HG03280 (cell line): ENCODE data around the gene LRCH1.

Experiments used
- ATAC-seq: cut with Tn5 transposase; IDR thresholded peaks from one replicate; pipeline ENCODE4 v1.9.1; 2021; ENCODE audit warnings: mild to moderate bottlenecking, moderate library complexity; ENCODE audit not compliant: unreplicated experiment

The LRCH1 gene

DNA sequence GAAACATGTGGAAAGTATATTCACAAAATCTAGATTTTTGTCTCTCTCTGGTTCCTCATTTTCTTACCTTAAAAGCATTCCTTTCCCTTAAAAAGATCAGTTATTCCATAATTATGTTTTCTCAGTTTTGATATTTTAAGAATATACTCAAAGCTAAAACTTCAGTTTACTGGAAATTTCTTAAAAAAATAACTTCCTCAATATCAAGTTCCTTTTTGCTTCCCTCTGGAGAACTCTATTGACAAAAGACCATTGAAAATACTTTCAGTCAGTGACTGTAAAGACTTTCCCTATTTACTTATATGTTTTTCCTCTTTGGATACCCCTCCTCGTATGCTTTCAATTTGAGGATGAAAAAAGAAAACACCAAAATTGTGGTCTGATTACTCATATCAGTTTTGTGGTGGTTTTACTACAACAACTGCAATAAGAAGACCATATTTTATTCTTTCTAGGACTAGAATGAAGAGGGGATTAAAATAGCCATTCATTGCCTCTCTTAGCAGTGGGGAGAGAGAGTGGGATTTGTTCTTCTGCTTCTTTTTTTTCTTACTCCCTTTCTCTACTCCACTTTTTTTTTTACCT, 130.8 kb downstream of the LRCH1 start:
- ATAC-seq = no peak

DNA sequence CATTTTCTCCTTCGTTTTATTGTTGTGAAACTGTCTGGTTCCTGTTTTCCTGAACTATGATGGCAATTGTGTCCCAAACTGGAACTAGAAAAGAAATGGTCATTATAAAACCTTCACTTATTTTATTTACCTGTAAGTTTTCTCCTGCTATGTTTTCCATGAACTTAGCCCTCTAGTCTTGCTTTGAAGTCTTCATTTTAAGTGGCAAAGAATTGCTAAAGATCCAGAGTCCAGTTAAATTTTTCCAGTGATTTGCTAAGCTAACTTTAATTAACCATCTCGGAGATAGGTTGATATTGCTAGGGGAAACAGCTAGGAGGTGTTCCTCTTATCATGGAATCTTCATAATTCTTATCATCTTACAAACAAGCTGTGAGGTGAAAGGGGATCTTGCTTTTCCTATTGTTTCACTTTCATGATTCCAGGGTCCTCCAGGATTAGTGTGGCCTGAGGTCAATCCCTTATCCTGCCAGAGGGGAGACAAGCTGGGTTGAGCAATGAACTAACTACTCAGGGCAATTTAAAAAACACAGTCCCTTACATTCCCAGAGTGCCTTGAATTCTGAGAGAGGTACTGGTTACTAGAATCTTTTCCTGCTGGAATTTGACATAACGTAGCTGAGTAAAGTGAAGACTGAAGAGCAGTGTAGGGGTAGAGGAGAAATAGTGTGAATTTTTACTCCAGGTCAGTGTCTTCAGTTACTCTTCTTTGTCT, 131.5 kb downstream of the LRCH1 start:
- ATAC-seq = no peak

DNA sequence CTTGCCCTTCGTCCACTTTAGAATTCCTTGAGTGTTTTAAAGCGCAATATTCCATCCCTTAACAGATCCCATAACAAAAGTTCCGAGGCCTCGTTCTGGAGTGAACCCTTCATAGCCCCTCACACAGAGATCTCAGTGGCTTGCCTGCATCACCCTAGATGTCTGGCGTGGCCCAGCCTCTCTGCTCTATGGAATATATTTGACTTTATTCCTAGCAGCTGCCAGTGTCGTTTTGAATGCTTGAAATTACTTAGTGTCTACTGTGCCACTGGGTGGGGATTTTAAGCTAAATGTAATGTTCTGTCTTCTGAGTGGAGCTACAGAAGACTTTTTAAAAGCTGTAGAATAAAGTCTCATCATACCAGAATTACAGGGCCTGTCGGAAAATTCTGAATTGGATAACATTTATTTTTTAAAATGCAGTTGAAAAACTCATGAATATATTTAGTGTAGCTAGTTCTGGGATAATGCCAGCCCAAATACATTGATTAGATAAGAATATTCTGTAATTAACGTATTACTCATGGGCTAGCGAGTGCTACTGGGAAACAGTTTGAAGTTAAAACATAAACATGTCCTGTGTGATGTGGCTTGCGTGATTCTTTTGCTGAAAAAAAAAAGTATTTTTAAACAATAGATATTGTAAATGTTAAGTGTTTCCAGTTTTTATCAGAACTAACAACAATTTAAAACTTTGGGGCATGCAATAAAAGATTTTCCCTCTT, 132.2 kb downstream of the LRCH1 start:
- no peak for ATAC-seq

DNA sequence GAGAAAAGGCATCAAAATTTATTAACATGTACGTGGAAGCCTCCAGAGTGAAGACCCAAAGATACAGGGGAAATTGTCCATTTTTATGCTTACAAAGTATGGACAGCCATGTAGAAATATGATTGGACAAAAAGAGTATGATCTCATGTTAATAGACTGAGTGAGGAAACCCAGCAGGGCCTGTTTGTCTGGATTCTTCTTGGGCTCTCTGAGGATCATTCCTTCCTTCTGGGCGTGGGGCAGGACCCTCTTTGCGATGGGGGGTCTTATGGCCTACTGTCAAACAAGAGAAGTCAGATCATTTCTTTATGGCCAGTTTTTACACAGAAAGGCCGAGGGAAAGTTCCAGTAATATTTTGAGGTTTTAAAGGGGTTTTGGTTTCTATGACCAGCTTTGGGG, 133.2 kb downstream of the LRCH1 start:
- no peak for ATAC-seq

DNA sequence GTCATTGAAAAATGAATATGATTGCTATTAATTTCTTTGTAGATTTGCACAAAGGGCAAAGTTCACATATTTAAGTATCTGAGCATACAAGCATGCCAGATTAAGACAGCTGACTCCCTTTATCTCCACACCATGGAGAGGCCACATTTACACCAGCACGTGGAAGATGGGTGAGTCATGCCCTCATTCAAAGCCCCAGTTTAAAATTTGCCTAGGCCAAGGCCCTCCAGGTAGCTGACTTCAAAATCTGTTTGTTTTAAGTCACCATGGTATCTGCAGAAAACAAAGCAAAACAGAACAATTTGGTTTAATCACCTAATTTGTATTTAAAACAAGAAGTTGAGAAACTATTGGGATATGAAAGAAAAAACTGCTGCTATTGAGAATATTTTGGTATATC, 134.8 kb downstream of the LRCH1 start:
- no peak for ATAC-seq

DNA sequence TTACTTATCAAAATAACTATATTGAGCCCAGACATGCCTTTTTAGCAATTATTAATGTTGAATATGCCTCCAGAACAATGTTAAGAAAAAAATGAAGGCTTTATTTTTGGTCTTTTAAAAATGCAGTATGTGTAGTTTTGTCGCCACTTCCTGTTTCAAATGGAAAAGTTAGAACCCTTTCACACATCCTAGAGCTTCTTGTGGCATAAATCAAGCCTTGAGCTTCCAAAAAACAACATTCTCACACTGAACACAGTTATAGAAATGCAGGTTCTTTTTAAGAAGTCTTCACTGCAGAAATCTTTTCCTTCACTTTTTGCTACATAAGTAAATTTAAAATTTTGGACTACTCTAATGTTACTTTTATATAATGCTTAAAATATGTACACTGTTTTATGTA, 135.3 kb downstream of the LRCH1 start:
- ATAC-seq = no peak

DNA sequence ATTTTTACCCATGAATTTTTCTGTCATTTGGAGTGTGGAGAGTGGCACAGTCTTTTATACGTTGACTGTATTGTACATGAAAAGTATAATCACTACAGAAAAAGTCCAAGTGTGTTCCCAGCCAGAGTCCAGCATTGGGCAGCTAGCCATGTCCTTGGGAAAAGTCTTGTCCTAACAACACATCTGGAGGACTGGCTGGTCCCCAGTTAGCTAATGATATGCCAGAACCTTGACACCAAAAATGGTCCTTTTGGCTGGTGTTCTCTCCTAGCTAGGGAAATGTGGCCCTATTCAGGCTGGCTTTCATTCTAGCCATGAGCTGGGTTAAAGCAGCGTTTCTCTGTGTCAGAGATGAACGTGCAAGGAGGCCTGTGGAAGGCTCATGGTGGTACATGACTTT, 145.0 kb downstream of the LRCH1 start:
- ATAC-seq = no peak

DNA sequence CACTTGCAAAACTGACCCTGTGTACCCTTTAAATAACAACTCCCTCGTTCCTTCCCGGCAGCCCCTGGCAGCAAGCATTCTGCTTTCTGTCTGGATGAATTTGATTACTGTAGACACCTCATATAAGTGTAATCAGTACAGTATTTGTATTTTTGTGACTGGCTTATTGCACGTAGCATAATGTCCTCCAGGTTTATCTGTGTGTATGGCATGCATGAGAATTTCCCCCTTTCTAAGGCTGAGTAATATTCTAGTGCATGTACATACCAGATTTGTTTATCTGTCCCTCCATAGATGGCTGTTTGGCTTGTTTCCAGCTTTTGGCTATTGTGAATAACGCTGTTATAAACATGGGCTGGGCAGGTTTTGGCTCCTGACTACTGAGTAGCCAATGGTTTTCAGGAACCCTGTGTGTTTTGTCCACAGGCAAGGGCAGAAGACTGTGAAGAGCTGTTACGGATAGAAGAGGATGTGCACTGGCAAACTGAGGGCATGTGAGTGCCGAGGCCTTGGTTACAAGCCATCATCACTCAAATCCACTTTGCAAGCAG, 146.0 kb downstream of the LRCH1 start:
- ATAC-seq = no peak

DNA sequence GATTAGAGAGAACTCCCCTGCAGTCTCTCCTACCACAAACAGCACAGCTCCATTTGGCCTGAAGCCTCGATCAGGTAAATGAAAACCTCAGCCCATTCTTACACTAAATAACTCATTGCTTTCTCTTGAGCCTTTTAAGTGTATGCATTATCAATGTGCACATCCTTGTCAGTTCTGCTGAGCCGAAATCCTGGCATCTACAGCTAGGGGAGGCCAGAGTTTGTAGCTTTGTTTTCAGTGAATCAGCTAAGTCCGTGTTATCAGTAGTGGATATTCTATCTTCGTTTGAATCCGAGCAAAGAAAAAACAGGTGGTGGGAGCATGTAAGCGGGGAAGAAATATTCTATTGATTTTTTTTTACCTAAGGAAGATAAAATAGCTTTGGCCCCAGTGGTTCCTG, 159.6 kb downstream of the LRCH1 start:
- no peak for ATAC-seq

DNA sequence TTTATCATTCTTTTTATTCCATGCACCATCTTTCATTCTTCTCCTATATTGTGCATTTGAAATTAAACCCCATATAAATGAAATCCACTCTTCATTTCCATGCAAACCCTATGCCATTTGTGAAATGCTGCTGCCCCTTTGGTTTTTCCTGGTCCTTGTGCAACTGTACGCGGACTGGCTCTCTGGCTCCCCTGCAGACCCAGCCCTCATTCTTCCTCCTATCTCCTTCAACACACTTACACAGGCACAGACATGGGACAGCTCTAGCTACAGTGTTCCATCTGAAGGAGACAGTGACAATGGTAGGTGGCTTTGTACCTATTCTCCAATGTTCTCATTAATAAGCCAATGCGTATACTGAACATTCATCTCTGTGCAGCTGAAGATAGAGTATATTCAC, 162.4 kb downstream of the LRCH1 start:
- no peak for ATAC-seq

DNA sequence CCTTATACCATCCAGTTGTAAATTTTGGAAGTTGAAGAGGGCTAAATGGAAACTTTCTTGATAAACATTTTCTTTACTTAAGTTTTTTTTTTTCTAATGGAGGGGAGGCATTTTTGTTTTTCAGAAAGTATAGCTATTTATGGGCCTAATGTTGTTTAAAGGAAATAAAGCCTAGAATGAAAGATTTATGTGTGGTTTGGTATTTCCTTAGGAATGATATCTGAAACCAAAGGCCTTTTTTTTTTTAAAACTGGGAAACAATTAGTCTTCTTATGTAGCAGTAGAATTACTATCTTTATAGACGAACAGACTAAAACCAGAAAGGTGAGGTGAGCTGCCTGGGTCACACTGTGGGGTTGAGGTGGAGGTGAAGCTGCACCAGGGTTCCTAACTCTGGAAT, 163.9 kb downstream of the LRCH1 start:
- no peak for ATAC-seq

DNA sequence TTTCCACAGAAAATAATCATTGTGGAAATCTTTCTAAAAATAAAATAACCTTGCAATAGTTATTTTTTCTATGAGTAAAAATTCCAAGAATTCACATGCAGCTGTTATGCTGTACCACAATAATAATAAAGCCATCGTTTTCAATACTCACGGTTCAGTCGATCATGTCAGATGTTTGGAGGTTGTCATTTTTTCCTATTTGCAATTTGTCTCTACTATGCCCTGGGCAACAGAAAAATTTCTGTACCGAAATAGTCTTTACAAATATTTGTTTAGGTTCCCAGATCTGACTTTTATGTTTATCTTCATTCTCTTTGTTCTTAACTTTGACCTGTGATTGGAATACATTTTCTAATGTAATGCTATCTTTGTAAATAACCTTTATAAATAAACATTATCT, 164.3 kb downstream of the LRCH1 start:
- no peak for ATAC-seq

DNA sequence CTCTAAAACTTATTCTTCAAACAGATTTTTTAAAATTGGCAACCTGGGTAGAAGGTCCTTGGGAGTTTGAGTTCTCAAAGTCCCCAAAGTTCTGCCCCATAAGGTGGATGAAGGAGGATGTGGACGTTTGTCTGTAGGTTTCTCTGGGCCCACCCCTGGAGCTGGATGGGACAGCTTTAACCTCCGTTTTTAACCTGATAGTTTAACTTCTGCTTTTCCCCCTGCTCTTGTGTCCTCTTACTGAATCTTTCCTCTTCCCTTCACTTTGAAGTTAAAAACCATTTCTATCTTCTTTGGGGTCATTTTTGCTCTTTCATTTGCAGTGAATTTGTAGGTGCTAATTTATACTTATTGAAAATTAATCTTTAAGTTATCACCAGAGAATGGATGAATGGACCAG, 164.9 kb downstream of the LRCH1 start:
- no peak for ATAC-seq

DNA sequence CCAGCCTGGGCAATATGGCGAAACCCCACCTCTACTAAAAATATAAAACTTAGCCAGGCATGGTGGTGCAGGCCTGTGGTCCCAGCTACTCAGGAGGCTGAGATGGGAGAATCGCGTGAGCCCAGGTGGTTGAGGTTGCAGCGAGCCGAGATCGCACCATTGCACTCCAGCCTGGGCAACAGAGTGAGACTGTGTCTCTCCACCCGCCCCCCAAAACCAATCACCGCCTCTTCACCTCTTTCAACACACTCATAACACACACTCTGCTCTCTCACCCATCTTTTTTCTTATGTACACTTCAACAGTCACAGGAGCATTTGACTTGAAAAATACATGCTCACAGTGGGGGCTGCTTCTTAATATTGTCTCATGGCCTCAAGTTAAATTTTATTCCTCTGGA, 167.2 kb downstream of the LRCH1 start:
- no peak for ATAC-seq

DNA sequence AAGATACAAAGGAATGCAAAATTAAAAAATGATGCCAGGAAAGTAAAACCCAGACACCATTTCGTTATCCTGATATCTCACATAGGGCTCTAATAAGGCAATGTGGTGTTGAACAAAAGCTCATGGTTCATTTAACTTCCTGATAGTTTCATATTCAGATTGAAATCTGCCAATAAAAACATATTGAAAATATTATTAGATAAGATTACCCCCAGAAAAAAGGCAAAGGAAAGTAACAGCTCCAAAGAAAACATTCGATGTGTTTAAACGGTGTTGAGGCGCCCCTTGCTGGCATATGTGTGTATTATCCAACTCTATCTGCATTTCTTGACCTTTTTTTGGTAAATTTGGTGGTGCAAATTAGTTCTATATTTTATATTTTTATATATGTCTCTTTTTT, 168.1 kb downstream of the LRCH1 start:
- ATAC-seq = no peak

DNA sequence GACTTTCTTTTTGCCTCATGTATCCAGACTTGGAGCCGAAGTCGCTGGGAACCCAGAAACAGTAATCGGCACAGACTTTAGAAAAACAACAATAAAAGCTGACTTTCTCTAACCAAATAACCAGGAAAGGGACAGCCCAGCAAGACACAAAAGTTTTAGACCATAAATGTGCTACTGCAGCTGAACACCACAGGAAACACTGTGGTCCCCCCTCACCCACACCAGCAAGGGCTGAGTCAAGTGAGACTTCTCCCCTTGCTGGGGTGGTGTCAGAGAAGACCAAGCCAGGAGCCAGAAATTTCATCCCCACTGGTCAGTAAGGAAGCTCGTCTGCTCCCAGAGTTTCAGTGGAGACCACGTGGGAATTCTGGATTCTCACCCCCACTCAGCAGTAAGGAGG, 173.4 kb downstream of the LRCH1 start:
- ATAC-seq = no peak

DNA sequence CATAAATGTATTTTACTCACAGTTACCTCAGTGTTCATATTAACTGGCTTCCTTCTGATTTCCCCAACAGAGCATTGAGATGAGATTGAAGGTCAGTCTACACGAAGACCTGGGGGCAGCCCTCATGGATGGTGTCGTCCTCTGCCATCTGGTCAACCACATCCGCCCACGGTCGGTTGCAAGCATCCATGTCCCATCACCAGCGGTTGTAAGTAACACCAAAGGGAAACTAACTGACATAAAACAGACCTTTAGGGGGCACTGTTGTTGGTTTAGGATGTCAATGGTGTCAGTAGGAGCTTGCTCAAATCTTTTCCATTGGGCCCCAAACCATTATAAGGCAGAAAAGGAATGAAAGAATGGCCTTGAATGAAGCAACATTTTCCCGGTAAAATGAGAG, 175.8 kb downstream of the LRCH1 start:
- no peak for ATAC-seq

DNA sequence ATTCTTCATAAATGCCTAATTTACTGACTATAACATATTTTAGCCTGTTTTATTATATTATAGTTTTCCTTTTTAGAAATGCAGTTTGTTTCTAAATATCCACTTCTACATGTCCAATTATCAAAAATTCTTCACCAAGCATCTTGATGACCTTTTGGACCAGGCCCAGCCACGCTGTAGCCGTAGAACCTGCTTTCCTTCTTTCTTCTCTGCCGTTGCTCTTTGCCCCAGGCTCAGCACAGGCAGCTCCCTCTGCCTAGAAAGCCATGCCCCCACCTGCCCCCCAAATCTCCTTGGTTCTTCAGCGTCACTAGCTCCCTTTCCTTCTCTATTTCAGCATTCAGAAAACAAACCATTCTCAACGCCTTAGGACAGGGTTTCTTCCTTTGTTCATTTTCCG, 178.6 kb downstream of the LRCH1 start:
- no peak for ATAC-seq

DNA sequence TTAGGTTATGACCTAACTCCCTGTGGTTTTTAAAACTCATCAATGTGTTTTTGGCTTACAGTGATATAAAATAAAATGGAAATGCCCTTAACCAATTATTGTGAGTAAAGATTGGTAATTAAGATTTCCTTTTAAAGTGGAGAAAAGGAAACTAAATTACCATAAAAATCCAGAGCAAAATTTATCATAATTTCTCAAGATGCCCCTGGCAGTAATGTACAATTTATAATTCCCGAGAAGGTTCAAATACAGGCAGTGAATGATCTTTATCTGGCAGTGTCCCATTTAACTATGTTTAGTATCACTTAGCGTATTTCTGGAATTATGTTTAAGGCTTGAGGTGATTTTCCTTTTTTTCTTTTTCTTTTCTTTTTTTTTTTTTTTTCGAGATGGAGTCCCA, 182.5 kb downstream of the LRCH1 start:
- ATAC-seq = no peak

DNA sequence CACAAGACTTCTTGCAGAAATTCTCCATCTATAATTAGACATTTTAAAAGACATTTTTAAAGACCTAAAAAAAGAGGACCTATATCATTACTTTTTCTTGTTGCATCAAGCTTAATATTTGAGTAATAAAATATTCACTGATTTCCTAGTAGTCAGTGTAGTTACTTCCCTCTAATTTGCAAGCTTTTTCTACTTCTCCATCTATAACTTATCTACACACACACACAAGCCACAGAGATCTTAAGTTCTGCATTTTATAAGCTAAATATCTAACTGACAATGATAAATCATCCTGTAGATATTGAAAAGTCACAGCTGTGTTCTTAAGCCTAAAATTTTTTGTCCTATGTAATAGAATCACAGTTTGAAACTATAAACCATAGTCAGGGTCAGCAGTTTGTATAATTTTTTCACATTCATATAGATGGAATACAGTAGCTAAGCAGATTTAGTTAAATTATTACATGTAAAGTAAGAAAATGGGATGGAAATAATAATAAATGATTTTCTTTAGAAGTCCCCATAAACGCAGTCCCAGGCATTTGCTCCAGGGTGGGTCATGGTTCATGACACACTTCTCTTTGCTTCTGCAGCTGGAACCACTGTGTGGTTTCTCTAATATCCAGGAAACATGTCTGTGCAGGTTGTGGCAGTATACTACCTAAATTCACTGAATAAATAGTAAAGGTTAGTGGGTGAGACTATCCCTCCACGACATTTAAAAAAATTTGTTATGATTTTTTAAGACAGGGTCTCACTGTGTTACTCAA, 183.8 kb downstream of the LRCH1 start:
- ATAC-seq = no peak

DNA sequence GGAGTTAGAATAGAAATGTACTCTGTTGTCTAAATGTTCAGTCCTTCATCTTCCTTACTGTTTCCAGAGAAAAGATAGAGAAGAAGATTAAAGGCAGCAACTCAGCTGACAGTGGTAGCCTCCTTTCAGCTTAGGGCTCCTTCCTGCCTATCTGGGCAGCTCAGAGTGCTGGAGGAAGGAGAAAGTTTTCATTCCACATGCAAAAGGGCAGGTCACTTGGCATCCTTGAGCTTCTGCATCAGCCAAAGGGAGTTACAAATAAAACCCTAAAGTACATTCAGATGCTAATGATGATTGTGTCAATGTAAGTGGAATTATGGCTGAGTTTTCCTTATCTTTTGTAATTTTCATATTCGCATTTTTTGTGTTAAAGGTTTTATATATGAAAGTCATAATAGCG, 185.1 kb downstream of the LRCH1 start:
- no peak for ATAC-seq
